Astrocyte (in vitro differentiated cells and primary cell): ENCODE results near the gene CCSER1.

ENCODE experiments used
- CTCF ChIP-seq: IDR thresholded peaks from 2 replicates; pipeline ENCODE4 v1.5.1; 2011; ENCODE audit warnings: low read depth, mild to moderate bottlenecking, inconsistent platforms, low read length, moderate library complexity; ENCODE audit not compliant: insufficient read depth
- EZH2 ChIP-seq: IDR thresholded peaks from 2 replicates; pipeline ENCODE4 v1.6.1; 2012; ENCODE audit warnings: mild to moderate bottlenecking, low read length, inconsistent platforms; ENCODE audit not compliant: insufficient read depth

- no peak for TF ChIP-seq CTCF
- no peak for TF ChIP-seq EZH2
These were observed 113.8 kb downstream of the CCSER1 start for GRCh38 chr4:90241008-90241407.
